Measurements from ENCODE around the gene WFS1. TPM values are rescaled to one million over a fixed set of nuclear protein-coding genes. Genes with fewer than 3 reads are reported as not detected.

Gene WFS1
- total and polyA plus RNA-seq, 9 donors: 33.2 to 174 (median 126) TPM

- Histone ChIP-seq H3K9me3 (no peaks in the 10 kb centered on the region), H3K27ac (no peak overlapping the region), H3K36me3 (no peaks in the 10 kb centered on the region), H3K27me3 (no peaks in the 10 kb centered on the region), H3K4me3 (no peak overlapping the region), H3K4me1 (ENCODE audit: insufficient read depth) (no peaks in the 10 kb centered on the region)
- 85 to 88% (median 86%) methylated on average over 13 of the region's 13 CpGs for WGBS, 3 donors
- TF ChIP-seq, protein P1, sequence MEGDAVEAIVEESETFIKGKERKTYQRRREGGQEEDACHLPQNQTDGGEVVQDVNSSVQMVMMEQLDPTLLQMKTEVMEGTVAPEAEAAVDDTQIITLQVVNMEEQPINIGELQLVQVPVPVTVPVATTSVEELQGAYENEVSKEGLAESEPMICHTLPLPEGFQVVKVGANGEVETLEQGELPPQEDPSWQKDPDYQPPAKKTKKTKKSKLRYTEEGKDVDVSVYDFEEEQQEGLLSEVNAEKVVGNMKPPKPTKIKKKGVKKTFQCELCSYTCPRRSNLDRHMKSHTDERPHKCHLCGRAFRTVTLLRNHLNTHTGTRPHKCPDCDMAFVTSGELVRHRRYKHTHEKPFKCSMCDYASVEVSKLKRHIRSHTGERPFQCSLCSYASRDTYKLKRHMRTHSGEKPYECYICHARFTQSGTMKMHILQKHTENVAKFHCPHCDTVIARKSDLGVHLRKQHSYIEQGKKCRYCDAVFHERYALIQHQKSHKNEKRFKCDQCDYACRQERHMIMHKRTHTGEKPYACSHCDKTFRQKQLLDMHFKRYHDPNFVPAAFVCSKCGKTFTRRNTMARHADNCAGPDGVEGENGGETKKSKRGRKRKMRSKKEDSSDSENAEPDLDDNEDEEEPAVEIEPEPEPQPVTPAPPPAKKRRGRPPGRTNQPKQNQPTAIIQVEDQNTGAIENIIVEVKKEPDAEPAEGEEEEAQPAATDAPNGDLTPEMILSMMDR (IDR thresholded peaks at IDR 0.05): no peak
- TF ChIP-seq EP300 (IDR thresholded peaks at IDR 0.05) (no peak), POLR2A (IDR thresholded peaks at IDR 0.05) (no peak)
- intact Hi-C loops (cut with DNase I): loop anchor here in 3 of 4 donors (10.0 kb wide), 1 partner anchor 205 kb away; no protein-coding TSS in a partner anchor
- no peak for DNase-seq
Measured at GRCh38 chr4:6339818-6340445, 70.3 kb downstream of the WFS1 start.

GRCh38 chr4:6340446-6341015 is 70.9 kb downstream of the WFS1 start:
- Histone ChIP-seq H3K9me3 (no peaks in the 10 kb centered on the region), H3K27me3 (no peaks in the 10 kb centered on the region), H3K27ac (no peak overlapping the region), H3K4me1 (ENCODE audit: insufficient read depth) (no peaks in the 10 kb centered on the region), H3K4me3 (no peak overlapping the region), H3K36me3 (no peaks in the 10 kb centered on the region)
- WGBS, 3 donors: 69 to 71% (median 70%) methylated on average over 9 of the region's 9 CpGs
- no peak for DNase-seq
- intact Hi-C loops (cut with DNase I): no loop called here
- no peak for TF ChIP-seq EP300 (IDR thresholded peaks at IDR 0.05)
- TF ChIP-seq, protein P1 (IDR thresholded peaks at IDR 0.05): no peak
- no peak for TF ChIP-seq POLR2A (IDR thresholded peaks at IDR 0.05)

DNA sequence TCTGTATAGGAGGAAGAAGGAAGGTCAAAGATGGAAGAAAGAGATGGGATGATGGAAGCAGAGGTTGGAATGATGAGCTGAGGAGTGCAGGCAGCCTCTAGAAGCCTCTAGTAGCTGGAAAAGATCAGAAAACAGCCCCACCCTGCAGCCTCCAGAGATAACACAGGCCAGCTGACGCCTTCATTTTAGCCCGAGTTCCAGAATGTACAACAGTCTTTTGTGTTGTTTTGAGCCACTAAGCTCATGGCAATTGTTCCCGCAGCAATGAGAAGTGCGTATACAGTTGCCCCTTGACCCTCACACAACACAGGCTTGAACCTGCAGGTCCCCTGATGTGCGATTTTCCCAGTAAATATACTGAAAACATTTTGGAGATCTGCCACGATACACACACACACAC is 72.0 kb downstream of the WFS1 start:
- intact Hi-C loops (cut with DNase I): no loop called here
- Histone ChIP-seq H3K27me3 (no peaks in the 10 kb centered on the region), H3K27ac (no peak overlapping the region), H3K36me3 (no peaks in the 10 kb centered on the region), H3K4me3 (no peak overlapping the region), H3K9me3 (no peaks in the 10 kb centered on the region), H3K4me1 (ENCODE audit: insufficient read depth) (no peaks in the 10 kb centered on the region)
- TF ChIP-seq, protein P1 (IDR thresholded peaks at IDR 0.05): no peak
- TF ChIP-seq EP300 (IDR thresholded peaks at IDR 0.05) (no peak), POLR2A (IDR thresholded peaks at IDR 0.05) (no peak)
- WGBS, 3 donors: 68 to 79% (median 76%) methylated on average over 6 of the region's 6 CpGs
- DNase-seq: no peak

DNA sequence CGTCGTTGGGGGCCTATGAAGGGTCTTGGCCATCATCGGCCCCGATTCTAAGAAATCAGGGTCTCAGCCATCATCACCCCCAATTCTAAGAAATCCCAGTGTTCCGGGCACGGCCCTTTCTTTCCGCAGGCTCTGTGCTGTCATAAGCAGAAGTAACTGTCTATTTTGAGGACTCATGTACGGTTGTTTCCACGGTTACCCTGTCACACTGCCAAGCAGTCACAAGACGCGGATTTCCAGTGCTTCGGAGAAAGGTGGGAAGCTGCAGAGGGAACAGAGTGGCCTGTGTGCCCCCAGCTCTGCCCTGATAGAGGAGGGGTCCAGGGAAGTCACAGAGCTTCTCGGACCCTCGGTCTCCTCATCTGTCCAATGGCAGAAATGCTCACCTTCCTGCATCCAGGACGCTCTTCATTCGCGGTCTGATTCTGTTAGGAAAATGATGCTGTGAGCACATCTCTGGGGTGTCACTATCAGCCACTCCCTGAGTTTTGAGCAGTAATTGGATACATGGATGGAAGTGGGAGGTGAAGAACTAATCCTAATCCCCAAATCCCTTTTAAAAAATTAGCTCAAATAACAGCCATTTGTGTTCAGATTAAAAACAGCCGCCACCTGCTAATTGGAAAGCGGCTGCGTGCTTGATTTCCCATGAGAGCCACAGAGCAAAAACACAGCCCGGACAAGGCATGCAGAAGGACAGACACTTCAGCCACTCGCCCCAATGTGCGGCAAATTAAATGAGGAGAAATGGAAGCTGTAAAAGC is 73.1 kb downstream of the WFS1 start:
- Histone ChIP-seq H3K27ac (no peak overlapping the region), H3K4me1 (ENCODE audit: insufficient read depth) (no peaks in the 10 kb centered on the region), H3K36me3 (no peaks in the 10 kb centered on the region), H3K27me3 (no peaks in the 10 kb centered on the region), H3K4me3 (no peak overlapping the region), H3K9me3 (no peaks in the 10 kb centered on the region)
- DNase-seq: no peak
- intact Hi-C loops (cut with DNase I): no loop called here
- 75 to 80% (median 78%) methylated on average over 23 of the region's 23 CpGs for WGBS, 3 donors
- TF ChIP-seq, protein P1 (IDR thresholded peaks at IDR 0.05): no peak
- TF ChIP-seq EP300 (IDR thresholded peaks at IDR 0.05) (no peak), POLR2A (IDR thresholded peaks at IDR 0.05) (no peak)
